Activated T-cell treated with anti-CD3 and anti-CD28 coated beads for 1 hour (primary cell): ENCODE data around the gene CYSRT1.

Experiments
- DNase-seq: peaks from one replicate; pipeline ENCODE4 v3.0.0-alpha.2; 2020; ENCODE audit warnings: low read depth

CYSRT1 gene

DNA sequence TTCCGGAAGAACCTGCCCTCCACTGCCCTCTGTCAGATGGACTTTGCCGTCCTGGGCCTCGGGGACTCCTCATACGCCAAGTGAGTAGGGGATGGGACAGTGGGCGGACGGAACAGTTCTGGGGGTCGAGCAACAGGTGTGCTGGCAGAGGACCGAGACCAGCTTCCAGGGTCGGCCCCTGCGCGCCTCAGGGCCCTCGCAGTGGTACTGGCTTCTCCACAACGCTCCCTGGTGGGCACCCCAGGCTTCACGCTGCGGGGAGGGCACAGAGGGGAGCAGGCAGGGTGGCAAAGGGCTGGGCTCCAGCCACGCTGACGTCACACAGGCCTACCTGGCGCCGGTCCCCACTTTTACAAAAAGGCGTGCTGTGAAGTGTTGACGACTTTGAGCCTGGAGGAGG lies 12.5 kb upstream of the CYSRT1 start:
- no peak for DNase-seq

DNA sequence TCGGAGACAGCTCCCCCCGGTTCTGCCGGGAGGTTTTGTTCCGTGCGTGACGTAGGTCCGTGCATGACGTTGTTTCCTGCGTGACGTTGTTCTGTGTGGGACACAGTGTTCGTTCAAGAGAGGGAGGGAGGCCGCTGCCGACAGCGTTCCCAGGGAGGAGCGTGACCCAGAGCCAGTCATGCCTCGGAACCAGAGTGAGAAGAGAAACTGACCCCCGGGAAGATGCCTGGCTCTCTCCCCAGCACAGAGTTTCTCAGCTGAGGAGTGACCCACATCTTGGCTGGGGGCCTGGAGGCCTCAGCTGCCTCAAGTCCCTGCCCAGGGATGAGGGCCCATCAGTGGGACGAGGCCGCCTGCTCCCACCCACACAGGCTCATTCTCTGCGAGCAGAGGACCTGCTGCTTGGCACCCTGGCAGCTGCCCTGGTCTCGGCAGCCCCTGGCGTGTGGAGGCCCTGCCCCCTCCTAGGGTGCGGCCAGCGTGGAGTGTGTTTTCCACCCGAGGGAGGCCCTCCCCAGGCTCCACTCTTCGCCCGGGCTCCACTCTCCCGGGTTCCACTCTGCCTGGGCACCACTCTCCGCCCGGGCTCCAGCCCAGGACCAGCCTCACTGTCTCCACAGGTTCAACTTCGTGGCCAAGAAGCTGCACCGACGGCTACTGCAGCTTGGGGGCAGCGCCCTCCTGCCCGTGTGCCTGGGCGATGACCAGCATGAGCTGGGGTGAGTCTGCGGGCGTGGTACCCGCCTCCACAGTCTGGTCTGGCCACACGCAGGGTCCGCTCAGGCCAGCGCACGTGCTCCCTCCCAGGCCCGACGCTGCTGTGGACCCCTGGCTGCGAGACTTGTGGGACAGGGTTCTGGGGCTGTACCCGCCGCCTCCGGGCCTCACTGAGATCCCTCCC lies 11.6 kb upstream of the CYSRT1 start:
- no peak for DNase-seq

- DNase-seq, result no peak
Measured at GRCh38 chr9:137214620-137215019, 10.4 kb upstream of the CYSRT1 start.

- no peak for DNase-seq
Measured at GRCh38 chr9:137215196-137215986, 9.6 kb upstream of the CYSRT1 start.

DNA sequence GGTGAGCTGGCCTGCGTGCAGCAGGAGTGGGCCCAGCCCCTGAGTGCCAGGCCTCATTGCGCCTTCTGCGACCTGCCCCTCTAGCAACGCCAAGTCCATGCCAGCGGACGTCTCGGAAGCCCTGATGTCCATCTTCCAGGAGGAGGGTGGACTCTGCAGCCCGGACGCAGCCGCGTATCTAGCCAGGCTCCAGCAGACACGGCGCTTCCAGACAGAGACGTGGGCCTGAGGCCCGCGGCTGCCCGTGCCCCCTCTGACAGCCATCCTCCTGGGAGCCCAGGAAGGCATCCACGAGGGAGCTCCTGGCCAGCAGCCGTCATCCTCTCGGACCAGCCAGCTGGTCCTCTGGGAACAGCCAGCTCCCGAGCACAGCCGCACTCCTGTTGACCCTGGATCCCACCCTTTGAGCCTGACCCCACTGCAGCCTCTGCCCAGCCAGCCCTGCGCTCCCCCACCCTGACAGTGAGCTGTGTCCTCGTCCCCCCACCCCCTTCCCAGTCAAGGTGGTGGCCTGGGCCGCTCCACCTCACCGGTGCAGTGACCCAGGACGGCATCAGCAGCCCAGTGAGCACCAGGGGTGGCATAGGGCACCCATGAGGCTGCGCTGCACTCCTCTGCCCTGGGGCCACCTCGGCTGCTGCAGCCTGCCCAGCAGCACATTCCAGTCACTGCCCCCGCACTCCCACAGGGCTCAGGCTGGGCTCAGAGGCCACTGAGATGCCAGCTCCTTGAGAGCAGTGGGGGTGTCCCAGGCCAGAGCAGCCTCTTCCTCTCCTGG lies 8.6 kb upstream of the CYSRT1 start:
- no peak for DNase-seq

- no peak for DNase-seq
Measured at GRCh38 chr9:137217276-137218211, 7.4 kb upstream of the CYSRT1 start.

GRCh38 chr9:137218212-137218753 lies 6.7 kb upstream of the CYSRT1 start:
- DNase-seq, result no peak

DNA sequence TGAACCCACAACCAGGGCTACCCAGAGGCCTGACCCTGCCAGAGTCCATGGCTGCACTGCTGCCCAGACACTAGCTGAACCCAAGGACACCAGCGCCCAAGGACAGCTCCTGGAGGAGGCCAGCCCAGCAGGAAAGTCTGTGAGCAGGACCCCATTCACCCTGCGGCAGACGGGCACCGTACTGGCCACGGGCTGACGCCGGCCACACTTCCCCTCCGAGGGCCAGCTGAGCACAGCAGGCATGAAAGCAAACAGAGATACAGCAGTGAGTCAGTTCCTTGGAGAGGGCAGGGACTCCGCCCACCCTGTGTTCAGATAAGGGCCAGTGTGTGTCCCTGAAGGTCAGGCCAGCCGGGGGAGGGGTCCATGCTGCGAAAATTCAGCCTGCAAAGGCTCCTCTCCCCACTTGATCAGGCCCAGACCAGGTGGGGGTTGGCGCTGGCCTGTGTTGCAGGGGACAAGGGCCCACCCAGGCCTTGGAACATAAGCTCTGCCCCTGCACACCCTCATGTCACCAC lies 6.2 kb upstream of the CYSRT1 start:
- DNase-seq, result no peak

GRCh38 chr9:137219757-137220316 lies 5.1 kb upstream of the CYSRT1 start:
- no peak for DNase-seq

- no peak for DNase-seq
Measured at GRCh38 chr9:137220317-137221094, 4.5 kb upstream of the CYSRT1 start.

- no peak for DNase-seq
Measured at GRCh38 chr9:137221095-137221505, 3.9 kb upstream of the CYSRT1 start.

DNA sequence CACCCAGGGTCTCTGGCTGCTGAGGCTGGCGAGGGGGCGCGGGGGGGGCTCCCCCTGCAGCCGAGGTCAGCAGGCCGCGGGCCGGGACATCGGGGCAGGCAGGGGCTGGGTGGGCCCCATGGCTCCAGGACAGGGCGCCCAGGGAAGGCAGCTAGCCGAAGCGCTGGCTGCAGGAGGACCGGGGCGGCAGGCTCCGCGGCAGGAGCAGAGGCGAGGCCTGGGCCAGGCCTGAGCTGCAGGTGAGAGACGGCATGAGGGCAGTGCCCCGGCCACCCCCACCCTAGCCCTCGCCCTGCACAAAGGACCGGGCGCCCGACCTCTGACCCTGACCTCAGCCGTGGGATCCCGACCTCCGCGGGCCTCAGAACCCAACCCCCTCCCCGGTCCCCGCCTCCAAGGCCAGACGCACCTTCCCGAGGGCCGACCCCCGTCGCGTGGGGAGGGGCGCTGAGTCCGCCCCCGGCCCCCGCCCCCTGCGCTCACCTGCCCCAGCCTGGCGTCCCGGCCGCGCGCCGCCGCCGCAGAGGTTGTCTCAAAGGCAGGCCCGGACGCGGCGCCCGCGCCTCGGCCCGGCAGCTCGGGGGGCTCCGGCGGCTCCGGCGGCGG lies 3.4 kb upstream of the CYSRT1 start:
- DNase-seq, result no peak

DNA sequence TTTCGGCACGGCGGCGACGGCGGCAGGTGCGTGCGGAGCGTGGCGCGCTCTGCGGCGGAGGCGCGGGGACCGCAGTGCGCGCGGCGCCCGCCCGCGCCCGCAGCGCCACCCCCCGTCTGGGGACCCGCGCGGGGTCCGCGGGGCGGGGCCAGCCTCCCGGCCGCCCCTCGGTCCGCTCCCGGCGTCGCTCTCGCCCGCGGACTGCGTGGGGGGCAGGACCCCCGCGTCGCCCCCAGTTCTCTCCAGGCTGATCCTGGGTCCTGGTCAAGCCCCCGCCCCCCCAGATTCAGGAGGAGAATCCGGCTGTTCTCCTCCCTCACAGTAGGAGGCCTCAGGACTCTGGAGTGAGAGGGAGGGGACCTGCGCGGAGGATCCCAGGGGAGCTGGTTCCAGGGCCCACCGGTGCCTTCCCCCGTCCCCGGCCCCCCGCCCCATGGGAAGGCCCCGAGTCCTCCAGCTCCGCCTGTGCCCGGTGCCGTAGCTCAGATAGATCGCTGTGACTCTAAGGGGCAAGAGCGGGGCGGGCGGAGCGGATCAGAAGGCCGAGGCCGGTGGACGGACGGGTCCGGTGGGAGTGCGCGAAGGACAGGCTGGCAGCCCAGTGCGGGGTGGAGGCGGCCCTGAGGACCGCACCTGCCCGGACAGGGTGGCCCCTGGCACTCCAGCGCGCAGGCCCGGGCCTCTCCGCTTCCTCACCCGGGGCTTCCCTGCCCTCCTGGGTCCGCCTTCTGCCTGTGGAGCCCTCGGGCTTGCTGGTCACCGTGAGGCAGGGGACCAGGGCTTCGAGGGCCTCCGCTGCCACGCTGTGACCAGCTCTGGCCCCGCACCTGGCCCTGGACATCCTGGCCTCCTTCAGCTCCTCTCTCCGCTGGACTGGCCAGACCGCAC lies 2.5 kb upstream of the CYSRT1 start, which contains the start of gene RNF208:
RNF208 (minus strand) TSS at position 51 of the 888 bp plus-strand sequence. CDS start 1,028 bp downstream, outside the sequence.
- no peak for DNase-seq

- DNase-seq, result peak; percentile 99
Measured at GRCh38 chr9:137223078-137223970, 1.6 kb upstream of the CYSRT1 start.

DNA sequence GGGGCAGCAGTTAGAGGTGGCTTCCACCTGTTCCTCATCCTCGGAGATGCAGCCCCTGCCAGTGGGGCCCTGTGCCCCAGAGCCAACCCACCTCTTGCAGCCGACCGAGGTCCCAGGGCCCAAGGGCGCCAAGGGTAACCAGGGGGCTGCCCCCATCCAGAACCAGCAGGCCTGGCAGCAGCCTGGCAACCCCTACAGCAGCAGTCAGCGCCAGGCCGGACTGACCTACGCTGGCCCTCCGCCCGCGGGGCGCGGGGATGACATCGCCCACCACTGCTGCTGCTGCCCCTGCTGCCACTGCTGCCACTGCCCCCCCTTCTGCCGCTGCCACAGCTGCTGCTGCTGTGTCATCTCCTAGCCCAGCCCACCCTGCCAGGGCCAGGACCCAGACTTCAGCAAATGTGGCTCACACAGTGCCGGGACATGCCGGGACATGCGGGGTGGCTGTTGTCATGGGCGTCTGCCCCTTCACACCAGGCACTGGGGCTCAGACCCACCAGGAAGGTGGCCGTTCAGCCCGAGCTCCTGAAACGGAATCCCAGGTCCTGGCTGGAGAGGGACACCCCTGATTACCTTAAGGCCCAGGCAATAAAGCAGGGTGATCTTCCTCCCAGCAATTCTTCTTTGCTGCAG lies 841 bp downstream of the CYSRT1 start:
- DNase-seq, result no peak

DNA sequence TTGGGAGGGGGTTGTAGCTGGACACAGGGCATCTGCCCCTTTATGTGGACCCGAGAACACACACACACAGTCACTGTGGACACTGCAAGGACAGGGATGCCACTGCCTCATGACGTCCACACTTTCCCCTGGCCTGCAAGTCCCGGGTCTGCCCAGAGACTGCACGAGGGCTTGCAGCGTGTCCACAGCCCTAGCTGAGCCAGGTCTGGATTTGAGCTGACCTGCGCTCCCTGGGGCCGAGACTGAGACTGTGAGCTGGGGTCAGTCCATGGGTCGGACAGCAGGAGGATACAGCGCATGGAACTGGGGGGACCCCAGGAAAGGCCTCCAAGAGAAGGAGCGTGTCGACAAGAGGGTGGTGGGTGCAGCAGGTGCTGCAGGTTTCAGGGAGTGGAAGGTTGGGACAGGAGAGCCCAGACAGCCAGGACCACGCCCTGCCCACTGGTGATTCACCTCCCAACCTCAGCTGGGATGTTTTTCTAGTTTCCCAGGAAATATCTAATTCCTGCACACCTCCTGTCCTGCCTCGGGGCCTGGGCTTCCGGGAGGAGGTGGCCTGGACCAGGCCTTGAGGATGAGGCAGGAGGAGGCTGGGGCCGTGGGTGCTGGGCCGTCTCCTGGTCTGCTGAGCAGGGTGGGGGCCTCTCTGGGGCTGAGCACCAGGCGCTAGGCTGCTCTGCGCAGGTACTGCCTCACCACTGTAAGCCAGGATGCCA lies 1.5 kb downstream of the CYSRT1 start:
- no peak for DNase-seq
